Activated CD4-positive, alpha-beta T cell treated with anti-CD3 and anti-CD28 coated beads for 4 hours (primary cell): Measurements from ENCODE around the gene CRKL.
"Not testable (repeated sequence)": the region's sequence is repeated elsewhere in the genome, so short reads cannot be mapped to it uniquely, and the experiment has no call there.

Experiments
- DNase-seq, 2 donors: peaks; one replicate each; pipeline ENCODE4 v3.0.0-alpha.2; 2020

CRKL gene, protein sequence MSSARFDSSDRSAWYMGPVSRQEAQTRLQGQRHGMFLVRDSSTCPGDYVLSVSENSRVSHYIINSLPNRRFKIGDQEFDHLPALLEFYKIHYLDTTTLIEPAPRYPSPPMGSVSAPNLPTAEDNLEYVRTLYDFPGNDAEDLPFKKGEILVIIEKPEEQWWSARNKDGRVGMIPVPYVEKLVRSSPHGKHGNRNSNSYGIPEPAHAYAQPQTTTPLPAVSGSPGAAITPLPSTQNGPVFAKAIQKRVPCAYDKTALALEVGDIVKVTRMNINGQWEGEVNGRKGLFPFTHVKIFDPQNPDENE

DNA sequence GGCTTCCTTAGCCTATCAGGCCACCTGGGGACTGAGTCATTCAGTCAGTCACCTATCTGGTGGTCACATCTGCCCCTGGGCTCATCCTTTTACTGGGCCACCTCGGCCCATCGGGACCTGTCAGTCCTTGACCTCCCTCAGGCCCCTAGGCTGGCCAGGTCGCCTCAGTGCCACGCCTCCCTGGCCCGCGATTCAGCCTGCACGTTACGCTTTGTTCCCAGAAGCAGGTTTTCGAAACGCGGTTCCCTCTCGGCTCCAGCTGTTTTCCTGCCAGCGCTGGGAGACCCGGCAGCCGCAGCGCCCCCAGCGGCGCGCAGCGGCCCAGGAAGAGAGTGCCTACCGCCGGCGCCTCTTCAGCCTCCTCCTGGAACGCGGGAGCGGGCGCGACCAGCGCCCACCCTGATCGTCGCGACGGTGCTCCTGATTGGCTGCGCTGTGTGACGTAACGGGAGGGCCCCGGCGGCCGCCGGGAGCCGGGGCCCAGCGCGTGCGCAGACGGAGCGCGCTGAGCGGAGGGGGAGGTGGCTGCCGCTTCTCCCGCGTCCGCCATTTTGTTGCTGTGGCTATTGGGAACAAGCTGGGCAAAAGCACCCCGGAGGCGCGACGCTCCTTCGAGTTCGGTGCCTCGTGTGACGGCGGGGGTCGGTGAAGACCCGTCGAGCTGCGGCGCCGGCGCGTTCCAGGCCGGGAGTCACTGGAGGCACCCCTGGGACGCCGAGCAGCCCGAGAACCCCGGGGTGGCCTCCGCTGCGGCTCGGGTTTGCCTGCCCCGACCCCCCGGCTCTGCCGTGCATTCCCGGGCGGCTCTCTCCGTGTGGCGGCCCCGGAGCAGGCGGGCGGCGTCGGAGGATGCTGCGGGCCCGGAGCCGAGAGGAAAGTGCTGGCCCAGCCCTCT, at the start of gene CRKL:
TSS of gene CRKL (plus strand) at position 492 of the 895 bp plus-strand sequence. CDS start 528 bp downstream, outside the sequence.
- DNase-seq = peak; percentile 94 to 95

DNA sequence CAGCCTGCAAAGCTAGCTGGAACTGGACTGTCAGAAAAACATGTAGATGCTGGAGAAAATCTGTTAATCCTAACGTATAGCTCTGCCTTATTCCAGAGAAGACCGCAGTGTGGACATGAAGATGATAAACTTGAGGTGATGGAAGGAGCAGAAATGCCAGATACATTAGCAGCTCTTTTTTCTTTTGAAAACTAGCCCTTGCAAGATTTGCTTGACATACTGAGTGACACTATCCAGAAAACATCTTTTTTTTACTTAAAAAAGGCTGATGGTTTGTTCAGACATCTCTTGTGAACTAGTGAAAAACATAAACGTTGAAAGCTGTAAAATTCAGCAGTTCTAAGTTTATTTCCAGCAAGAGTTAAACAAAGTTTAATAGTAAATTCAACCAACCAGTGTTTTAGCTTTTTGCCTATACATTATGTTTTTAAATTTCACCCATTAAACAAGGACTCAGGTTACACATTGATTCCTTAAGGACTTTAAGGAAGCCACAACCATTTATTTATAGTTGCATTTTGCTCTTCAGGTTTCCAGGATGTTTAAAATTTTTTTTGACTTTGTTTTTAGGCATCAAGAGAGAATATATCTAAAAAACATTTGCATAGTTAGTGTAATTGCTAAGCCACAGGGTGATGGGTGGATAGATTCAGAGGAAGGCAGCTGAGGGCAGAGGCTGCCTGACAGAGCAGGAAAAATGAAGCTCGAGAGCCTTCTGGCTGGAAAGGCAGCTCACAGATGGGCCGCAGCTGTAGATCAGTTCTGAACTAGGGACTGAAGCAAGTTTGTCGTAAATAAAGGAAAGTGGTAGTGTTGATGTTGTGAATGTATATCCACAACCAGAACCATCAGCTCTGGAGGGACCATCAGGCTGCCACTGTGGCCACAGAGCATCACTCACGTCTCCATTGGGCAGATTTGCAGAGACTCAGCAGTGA, 48.9 kb upstream of the CRKL start:
- no peak for DNase-seq

DNA sequence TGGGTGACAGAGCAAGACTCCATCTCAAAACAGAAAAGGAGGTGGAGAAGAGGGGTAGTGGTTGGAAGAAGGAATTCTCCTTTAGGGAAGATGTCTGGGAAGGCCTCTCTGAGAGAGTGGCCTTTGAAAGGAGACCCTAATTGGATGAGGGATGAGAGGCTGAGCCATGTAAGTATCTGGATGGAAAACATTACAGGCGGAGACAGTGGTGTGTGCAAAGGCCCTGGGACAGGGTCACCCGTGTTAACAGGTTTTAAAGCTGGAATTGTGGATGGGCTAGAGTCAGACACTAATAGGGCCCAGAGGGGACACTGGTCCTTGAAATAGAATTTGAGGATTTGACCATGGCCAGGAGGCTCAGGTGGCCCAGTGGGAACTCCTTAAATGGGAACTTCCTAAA, 48.0 kb upstream of the CRKL start:
- no peak for DNase-seq

DNA sequence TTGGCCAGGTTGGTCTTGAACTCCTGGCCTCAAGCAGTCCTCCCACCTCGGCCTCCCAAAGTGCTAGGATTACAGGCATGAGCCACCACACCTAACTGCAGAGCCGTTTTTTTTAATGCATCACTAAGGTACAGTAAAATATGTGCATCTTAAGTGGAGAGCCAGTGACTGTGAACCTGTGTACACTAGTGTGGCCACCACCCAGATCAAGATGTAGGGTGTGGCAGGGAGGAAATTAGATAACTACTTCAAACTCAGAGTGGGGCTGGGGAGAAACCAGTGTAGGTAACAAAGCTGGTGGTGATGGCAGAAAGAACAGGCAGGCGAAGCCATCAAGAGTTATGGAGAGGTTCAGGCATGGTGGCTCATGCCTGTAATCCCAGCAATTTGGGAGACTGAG, 44.0 kb upstream of the CRKL start:
- DNase-seq = no peak

DNA sequence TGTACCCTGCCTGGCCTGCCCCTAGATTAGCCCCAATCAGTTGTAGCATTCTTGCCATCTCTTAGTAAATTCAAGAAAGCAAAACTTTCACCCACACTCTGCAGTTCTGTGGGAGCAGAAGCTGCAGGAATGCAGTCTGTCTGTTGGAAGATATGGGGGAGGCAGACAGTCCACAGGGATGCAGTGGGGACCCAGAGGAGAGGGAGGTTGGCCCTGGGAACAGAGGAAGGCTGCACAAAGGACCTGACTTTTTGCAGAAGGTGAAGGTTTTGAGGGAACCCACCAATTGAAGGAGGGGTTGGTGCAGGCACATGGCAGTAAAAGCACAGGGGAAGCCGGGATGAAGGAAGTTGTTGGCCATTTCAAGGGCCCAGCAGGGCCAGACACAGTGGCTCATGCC, 41.9 kb upstream of the CRKL start:
- no peak for DNase-seq

DNA sequence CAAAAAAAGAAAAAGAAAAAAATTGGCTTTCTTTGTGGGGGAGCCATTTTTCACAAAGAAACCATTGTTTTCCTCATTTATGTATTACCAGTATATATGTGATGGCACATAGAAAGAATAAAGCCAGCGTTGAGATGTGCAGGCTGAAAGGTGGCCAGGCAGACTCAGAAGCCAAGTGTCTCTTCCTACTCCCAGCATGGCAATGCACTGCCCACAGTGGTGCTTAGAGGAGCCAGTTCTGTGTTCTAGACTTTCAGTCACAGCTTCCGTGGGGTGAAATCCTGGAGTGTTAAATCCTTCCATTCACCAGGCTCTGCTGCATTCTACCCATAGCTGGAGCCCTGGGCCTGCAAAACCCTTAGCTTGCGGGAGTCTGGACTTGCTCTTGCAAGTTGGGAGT, 39.5 kb upstream of the CRKL start:
- DNase-seq = no peak

DNA sequence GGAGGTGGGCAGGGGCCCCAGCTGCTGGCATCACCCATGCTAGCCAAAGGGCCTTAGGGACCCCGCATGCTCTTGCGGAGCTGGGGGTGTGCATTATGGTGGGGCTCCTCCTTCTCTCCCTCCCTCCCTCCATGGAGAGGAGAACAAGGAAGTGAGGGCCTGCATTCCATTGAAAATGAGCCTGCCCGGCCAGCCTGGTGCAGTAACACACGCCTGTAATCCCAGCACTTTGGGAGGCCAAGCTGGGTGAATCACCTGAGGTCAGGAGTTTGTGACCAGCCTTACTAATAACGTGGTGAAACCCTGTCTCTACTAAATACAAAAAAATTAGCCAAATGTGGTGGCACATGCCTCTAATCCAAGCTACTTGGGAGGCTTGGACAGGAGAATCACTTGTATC, 36.0 kb upstream of the CRKL start:
- no peak for DNase-seq

DNA sequence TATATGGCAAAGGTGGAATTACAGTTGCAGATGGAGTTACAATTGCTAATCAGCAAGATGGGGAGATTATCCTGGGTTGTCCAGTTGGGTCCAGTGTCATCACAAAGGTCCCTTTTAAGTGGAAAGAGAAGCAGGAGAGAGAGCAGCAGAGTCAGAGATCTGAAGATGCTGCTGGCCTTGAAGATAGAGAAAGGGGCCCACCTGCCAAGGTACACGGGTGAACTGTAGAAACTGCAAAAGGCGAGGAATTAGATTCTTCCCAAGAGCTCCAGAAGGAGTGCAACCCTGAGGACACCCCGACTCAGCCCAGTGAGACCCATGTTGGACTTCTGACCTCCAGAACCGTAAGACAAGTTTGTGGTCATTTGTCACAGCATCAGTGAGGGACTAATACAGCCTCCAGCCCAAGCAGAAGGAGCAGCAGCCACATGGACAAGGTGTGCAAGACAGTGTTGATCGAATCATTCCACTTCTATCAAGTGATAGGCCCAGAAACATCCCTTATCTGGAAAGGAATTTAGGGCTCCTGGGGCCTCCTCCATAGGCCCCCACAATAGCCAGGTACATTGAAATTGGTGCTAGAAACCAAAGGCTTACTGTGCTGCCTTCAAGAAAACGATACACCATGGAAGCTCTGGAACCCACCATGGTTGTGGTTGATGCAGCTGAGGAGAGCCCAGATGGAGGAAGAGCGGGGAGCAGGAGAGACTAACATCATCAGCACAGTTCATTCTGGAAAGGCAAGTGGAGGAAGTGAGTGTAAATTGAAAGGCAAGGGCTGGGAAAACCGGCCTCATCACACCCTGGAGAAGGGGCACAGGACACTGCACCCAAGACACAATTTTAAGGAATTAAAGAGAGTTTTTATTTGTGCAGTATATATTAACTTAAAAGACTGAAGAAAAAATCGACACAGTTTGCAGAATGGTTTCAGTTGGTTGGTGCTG, 35.1 kb upstream of the CRKL start:
- DNase-seq = no peak

DNA sequence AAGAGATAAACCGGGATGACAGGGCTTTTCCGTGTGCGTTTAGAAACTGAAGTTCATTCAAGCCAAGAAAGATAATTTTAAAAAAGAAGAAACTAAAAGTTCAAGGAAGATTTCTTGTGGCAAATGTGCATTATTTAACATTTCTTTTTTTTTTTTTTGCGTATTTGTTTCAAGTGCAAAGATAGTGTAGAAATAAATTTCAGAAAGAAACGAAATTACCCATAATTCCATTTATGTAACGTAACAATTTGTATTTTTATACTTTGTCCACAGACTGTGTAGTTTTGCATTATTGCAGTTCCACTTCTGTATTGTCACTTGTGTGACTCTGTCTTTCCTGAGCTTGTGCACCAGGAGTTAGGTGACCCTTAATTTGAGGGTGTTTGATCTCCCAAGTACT, 34.4 kb upstream of the CRKL start:
- DNase-seq = no peak

DNA sequence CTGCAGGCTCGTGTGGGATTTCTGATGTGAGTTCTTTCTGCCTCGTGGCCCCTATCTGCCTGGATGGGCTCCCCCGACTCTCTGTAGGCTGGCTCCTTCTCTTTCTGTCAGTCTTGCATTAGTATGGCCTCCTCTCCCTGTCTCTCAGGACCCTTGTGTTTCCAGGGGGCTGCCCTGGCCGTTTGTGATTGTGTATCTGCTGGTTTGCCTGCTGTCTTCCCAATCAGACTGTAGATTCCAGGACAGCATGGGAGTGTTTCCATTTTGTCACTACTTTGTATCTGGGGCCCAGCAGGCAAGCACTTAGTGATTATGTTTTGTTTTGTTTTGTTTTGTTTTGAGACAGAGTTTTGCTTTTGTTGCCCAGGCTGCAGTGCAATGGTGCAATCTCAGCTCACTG, 32.8 kb upstream of the CRKL start:
- DNase-seq = no peak

DNA sequence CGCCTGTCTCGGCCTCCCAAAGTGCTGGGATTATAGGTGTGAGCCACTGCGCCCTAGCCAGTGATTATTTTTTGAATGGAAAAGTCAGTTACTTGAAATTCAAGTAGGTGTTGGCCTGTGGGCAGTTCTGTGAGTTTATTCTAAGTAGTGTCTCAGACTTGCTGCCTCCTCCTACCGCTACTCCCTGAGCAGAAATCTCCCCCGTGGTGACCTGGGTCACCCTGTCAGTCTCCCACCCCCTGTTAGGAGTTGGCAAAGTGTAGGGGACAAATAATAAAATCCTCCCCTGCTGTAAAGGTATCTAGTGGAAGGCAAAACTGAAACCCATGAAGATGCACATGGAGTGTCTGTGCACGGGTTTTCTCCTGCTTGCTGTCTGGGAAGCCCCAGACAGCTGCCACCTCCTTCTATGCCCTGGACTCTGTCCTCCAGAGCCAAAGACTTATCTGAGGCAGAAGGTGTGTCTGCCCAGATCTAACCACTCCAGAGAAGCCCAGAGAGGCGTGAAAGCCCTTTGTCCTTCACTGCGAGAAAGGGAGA, 32.1 kb upstream of the CRKL start:
- DNase-seq = no peak

DNA sequence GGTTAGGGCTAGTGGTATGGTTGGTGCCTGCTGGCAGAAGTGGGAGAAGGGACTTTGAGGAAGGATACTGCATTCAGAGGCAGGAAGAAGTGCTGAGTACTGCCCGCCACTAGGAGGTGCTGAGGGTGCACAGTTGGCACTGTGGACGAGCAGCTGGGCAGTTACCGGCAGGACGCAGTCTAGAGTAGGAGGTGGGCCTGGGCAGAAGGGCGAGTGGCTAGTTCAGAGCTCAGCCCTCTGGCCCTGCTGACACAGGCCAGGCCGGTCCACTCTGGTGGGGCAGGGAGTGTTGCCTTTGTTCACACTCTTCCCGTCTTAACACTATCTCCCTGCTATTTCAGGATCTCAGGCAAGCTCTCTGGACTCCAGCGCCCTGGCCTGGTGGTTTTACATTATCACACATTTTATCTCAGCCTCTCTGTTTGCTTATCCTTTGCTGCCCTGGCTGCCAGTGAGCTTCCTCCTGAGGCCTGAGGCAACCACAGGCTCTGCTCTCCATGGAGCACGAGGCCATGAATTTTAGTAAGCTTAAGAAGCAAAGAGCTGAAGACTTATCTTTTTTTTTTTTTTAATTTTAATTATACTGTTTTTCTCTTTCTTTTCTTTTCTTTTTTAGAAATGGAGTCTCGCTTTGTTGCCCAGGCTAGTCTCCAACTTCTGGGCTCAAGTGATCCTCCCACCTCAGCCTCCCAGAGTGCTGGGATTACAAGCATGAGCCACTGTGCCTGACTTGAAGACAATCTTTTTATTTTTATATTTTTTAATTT, 31.5 kb upstream of the CRKL start:
- DNase-seq = peak; percentile 20 to 24

DNA sequence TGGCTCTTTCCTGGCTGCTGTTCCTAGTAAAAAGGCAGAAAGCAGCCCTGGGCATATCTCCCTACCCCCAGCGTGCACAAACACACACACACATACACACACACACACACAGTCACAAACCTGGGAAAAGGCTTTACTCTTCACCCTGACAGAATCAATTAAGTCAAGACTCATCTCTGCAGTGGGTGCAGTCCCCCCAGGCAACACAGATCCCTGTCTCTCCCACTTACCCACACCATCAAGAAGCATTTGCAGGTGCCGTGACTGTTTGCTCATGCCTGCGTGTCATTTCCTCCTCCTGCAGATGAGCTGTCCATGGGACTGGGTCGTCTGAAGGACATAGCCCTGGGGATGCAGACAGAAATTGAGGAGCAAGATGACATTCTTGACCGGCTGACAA, 29.8 kb upstream of the CRKL start:
- no peak for DNase-seq

DNA sequence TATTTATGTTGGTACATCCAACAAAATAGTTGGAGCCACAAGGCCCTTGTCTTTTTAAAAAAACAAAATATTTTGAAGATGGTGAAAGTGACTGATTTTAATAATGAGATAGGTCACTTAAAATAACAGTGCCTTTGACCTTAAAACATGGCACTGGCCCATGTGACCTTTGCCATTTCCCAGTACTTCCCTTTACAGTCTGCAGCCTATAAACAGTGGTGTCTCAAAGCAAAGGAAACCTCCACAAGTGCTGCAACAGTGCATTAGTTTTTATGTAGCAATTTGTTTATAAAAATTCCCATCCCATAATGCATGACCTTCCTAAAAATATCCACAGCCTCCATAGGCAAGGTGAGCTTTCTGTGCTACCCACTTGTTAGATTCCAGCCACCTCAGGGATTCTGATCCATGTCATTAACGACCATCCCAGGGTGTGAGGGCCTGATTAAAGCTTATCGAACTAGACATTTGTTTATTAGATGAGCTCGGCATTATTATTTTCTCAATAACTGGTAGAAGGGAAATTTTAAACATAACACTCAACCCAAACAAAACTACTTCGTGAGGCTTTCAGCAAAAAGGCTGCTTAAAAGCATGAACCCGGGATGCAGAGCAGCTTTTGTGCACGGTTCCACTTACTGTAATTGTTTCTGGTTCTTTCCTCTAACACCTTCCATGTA, 28.0 kb upstream of the CRKL start:
- DNase-seq = no peak

DNA sequence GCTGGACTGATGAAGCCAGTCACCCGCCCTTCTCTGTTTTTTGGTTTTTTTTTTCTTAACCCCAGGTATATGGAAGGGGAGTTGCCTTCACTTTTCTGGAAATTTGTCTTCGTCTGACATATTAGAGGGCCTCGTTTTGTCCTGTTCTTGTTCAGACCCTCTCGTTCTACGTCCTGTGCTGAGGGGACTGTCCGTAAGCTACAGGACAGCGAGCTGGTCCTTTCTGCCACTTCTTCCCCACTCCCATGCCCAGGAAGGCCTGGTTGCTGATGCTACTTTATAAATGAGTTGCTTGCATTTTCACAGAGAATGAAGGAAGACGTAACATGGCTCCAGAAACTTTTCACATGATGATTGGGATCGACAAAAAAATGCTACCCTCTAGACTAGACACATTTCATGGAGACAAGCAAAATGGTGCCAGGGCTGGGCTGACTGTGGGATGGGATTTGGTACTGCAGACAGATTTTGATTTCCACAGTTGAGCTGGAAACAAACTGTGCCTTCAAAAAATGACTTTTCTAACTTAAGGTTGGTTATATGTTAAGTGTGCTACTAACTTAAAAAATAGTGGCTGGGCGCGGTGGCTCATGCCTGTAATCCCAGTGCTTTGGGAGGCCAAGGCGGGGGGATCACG, 27.2 kb upstream of the CRKL start:
- no peak for DNase-seq

DNA sequence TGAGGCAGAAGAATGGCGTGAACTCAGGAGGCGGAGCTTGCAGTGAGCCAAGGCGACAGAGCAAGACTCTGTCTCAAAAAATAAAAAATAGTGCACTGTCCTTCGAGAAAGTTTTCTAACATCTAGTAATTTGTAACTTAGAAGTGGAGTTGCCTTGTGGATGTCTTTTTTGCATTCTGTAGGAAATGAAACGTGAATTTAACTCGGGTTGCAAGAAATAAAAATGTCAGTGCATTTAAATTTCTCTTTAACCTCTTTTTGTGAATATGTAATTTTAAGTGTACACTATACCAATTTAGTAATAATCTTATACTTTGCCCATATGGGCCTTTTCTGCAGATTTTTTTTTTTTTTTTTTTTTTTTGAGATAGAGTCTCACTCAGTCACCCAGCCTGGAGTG, 26.2 kb upstream of the CRKL start:
- DNase-seq = no peak

DNA sequence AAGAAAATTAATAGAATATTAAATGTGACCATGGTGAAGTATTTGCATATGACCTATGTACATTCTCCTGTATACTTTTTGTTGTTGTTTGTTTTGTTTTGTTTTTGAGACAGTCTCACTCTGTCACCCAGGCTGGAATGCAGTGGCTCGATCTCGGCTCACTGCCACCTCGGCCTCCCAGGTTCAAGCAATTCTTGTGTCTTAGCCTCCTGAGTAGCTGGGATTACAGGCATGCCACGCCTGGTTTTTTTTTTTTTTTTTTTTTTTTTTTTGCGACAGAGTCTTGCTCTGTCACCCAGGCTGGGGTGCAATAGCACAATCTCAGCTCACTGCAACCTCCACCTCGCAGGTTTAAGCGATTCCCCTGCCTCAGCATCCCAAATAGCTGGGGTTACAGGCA, 19.5 kb upstream of the CRKL start:
- not testable (repeated sequence) for DNase-seq

DNA sequence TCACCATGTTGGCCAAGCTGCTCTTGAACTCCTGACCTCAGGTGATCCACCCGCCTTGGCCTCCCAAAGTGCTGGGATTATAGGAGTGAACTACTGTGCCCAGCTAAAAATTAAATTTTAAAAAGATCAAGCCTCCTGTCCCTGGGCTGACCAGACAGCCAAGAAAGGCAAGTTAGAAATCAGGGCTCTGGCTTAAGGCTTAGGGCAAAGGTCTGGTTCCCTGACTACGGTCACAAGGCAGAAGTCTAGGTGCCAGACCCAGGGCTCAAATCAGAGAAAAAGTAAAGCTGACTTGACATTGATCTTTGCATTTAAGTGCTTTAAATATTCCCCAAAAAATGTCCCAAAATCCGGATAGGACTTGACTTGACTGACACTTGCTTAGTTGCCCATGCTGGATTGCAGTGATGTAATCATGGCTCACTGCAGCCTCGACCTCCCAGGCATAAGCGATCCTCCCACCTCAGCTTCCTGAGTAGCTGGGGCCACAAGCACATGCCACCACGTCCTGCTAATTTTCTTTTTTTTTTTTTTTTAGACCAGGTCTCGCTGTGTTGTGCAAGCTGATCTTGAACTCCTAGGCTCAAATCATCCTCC, 17.3 kb upstream of the CRKL start:
- no peak for DNase-seq
